ENCODE results near the gene HSD17B14.
"Not testable (repeated sequence)": the region's sequence is repeated elsewhere in the genome, so short reads cannot be mapped to it uniquely, and the experiment has no call there.

GRCh38 chr19:48787331-48787730 lies 49.0 kb downstream of the HSD17B14 start:
- TF ChIP-seq CTCF (IDR thresholded peaks at IDR 0.05; ENCODE audit: low read depth, low read length, missing input control); YY1 (IDR thresholded peaks at IDR 0.05); REST (IDR thresholded peaks at IDR 0.05); RAD21 (IDR thresholded peaks at IDR 0.05); TAF1 (conservative IDR thresholded peaks at IDR 0.05); ZBTB33 (IDR thresholded peaks at IDR 0.05); GABPA (IDR thresholded peaks at IDR 0.05 in 1 of 2, conservative IDR thresholded peaks at IDR 0.05 in 1 of 2); HNF4G (IDR thresholded peaks at IDR 0.05): not testable (repeated sequence)
